NOMO-1 (cell line): ENCODE measurements around the gene TUT4.

Source experiments
- DNase-seq, 2 experiments: peaks; one replicate each; lab custom pipeline; 2025; ENCODE audit not compliant: unreplicated experiment in 2 of 2; lab: John Stamatoyannopoulos, UW

TUT4 gene

GRCh38 chr1:52413410-52413989, 139.4 kb downstream of the TUT4 start:
- no peak for DNase-seq

GRCh38 chr1:52404975-52405338, 147.9 kb downstream of the TUT4 start:
- no peak for DNase-seq

- DNase-seq = peak; percentile 90 to 97
Observed at GRCh38 chr1:52404116-52404974, 148.5 kb downstream of the TUT4 start, which contains the start of the genes ORC1 and PRPF38A. ORC1 (minus strand) TSS chr1:52404423; CDS start chr1:52402223, 2,200 bp downstream. PRPF38A (plus strand) TSS chr1:52404602; CDS start chr1:52404750, 148 bp downstream.

- peak; percentile 72 to 90 for DNase-seq
Observed at GRCh38 chr1:52403566-52404115, 149.3 kb downstream of the TUT4 start.

- no peak for DNase-seq
Observed at GRCh38 chr1:52402860-52403240, 150.0 kb downstream of the TUT4 start.

- no peak for DNase-seq
Observed at GRCh38 chr1:52400131-52400530, 152.8 kb downstream of the TUT4 start.

GRCh38 chr1:52399629-52400028, 153.3 kb downstream of the TUT4 start:
- no peak for DNase-seq

GRCh38 chr1:52393174-52393573, 159.7 kb downstream of the TUT4 start:
- no peak for DNase-seq

GRCh38 chr1:52386458-52386857, 166.4 kb downstream of the TUT4 start:
- no peak for DNase-seq

GRCh38 chr1:52385376-52385775, 167.5 kb downstream of the TUT4 start:
- no peak for DNase-seq
